OCI-LY7 (cell line): ENCODE data around the gene ATG4B. TPM values are rescaled to one million over a fixed set of nuclear protein-coding genes. Genes with fewer than 3 reads are reported as not detected.

Experiments used
- BruUV-seq: library from RNA; stranded (reverse); fragments of 400-500 nt; replicated peaks from 2 replicates; lab custom pipeline; 2021; lab: Mats Ljungman, UMichigan
- CTCF ChIA-PET: fragments of 300-600 bp; sonication (Branson Sonifier 250); formaldehyde crosslinking; loops from one replicate; lab custom pipeline; 2022; ENCODE audit warnings: antibody characterized with exemption; ENCODE audit not compliant: unreplicated experiment; lab: Charles Lee
- POLR2A ChIA-PET: fragments of 300-600 bp; sonication (Branson Sonifier 250); formaldehyde crosslinking; loops from one replicate; lab custom pipeline; 2022; ENCODE audit warnings: antibody characterized with exemption; lab: Charles Lee
- DNase-seq: peaks from one replicate; pipeline ENCODE4 v3.0.0-alpha.2; 2015; ENCODE audit warnings: low spot score
- H2AFZ ChIP-seq: fragments of 200-600 bp; sonication (generic), shearing (Covaris generic); 2 replicates; pipeline ENCODE4 v1.6.1; 2014; ENCODE audit warnings: mild to moderate bottlenecking, antibody characterized with exemption, low read length, moderate library complexity
- H3K27ac ChIP-seq: fragments of 200-600 bp; sonication (generic); 2 replicates; pipeline ENCODE4 v1.5.1; 2014; ENCODE audit warnings: mixed run types, low read depth, mild to moderate bottlenecking, moderate library complexity, low read length, inconsistent platforms; ENCODE audit not compliant: poor library complexity, severe bottlenecking
- H3K36me3 ChIP-seq: fragments of 200-600 bp; sonication (generic); 2 replicates; pipeline ENCODE4 v1.6.1; 2014; ENCODE audit warnings: mild to moderate bottlenecking, antibody characterized with exemption, low read length, moderate library complexity, mixed read lengths; ENCODE audit not compliant: insufficient read depth
- H3K4me1 ChIP-seq: fragments of 200-600 bp; sonication (generic); 2 replicates; pipeline ENCODE4 v1.5.1; 2014; ENCODE audit warnings: mild to moderate bottlenecking, low read length; ENCODE audit not compliant: insufficient read depth, poor library complexity, severe bottlenecking
- H3K4me2 ChIP-seq: fragments of 200-600 bp; sonication (generic); 2 replicates; pipeline ENCODE4 v1.6.1; 2014; ENCODE audit warnings: mild to moderate bottlenecking, low read length
- H3K4me3 ChIP-seq: fragments of 200-600 bp; sonication (generic); 2 replicates; pipeline ENCODE4 v1.5.1; 2014; ENCODE audit warnings: mild to moderate bottlenecking, low read depth, low read length; ENCODE audit not compliant: poor library complexity, severe bottlenecking
- H3K79me2 ChIP-seq: fragments of 200-600 bp; sonication (generic); 2 replicates; pipeline ENCODE4 v1.6.1; 2016; ENCODE audit warnings: low read depth, mild to moderate bottlenecking, low read length, moderate library complexity, mixed read lengths; ENCODE audit not compliant: insufficient read depth
- H3K9me2 ChIP-seq: fragments of 200-600 bp; sonication (generic); 2 replicates; pipeline ENCODE4 v1.6.1; 2016; ENCODE audit warnings: mild to moderate bottlenecking, low read length, mixed read lengths; ENCODE audit not compliant: insufficient read depth
- H3K9me3 ChIP-seq: fragments of 200-600 bp; sonication (generic); 2 replicates; pipeline ENCODE4 v1.6.1; 2014; ENCODE audit warnings: mild to moderate bottlenecking, mixed run types, low read length, mixed read lengths
- H4K20me1 ChIP-seq: fragments of 200-600 bp; sonication (generic); 2 replicates; pipeline ENCODE4 v1.6.1; 2014; ENCODE audit warnings: mild to moderate bottlenecking, antibody characterized with exemption, low read length, moderate library complexity, mixed read lengths; ENCODE audit not compliant: insufficient read depth
- EZH2phosphoT487 ChIP-seq: fragments of 200-600 bp; sonication (generic); IDR thresholded peaks from 2 replicates; pipeline ENCODE4 v1.6.1; 2018; ENCODE audit warnings: low read depth, borderline replicate concordance, mild to moderate bottlenecking, mixed run types, antibody characterized with exemption, low read length, moderate library complexity, mixed read lengths
- intact Hi-C: fragments of 100-400 bp; cut with micrococcal nuclease; formaldehyde crosslinking; loops from one replicate; pipeline ENCODE4 v1.10.0; 2022; ENCODE audit not compliant: unreplicated experiment
- total RNA-seq, 2 experiments: library from RNA; depleted of rRNA in 1 of 2; stranded (reverse); fragments of >200 nt in 1 of 2; shearing (Covaris generic) in 1 of 2; gene quantifications; 2 replicates each; pipeline ENCODE4 v1.2.3, GENCODE V29; 2014 to 2022
- TF ChIP-seq, protein P1 (sequence below): fragments of 200-600 bp; sonication (generic); conservative IDR thresholded peaks from 2 replicates; pipeline ENCODE4 v1.5.1; 2014; ENCODE audit warnings: mild to moderate bottlenecking, antibody characterized with exemption, low read length, moderate library complexity, mixed read lengths

Gene ATG4B
- total RNA-seq, 2 experiments from 2014 or later, result 72.4 to 133 TPM

GRCh38 chr2:241645915-241646645 is 8.6 kb downstream of the ATG4B start:
- H4K20me1 ChIP-seq, result peaks cover 12% of the 10 kb centered on the region; the same call in 1 of the 2 replicates
- no peak overlapping the region for H3K4me3 ChIP-seq
- H3K4me1 ChIP-seq, result peaks cover 7% of the 10 kb centered on the region
- DNase-seq, result no peak
- no peak overlapping the region for H2AFZ ChIP-seq
- H3K79me2 ChIP-seq, result peaks cover 77% of the 10 kb centered on the region
- no peaks in the 10 kb centered on the region for H3K9me3 ChIP-seq
- CTCF ChIA-PET, result no interaction called here
- TF ChIP-seq, protein P1, sequence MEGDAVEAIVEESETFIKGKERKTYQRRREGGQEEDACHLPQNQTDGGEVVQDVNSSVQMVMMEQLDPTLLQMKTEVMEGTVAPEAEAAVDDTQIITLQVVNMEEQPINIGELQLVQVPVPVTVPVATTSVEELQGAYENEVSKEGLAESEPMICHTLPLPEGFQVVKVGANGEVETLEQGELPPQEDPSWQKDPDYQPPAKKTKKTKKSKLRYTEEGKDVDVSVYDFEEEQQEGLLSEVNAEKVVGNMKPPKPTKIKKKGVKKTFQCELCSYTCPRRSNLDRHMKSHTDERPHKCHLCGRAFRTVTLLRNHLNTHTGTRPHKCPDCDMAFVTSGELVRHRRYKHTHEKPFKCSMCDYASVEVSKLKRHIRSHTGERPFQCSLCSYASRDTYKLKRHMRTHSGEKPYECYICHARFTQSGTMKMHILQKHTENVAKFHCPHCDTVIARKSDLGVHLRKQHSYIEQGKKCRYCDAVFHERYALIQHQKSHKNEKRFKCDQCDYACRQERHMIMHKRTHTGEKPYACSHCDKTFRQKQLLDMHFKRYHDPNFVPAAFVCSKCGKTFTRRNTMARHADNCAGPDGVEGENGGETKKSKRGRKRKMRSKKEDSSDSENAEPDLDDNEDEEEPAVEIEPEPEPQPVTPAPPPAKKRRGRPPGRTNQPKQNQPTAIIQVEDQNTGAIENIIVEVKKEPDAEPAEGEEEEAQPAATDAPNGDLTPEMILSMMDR, result no peak
- TF ChIP-seq EZH2phosphoT487, result no peak
- POLR2A ChIA-PET, result interaction anchor here (0.7 kb wide), 1 partner anchor 8 kb away, joined by 8 read pairs; no protein-coding TSS in a partner anchor
- no peaks in the 10 kb centered on the region for H3K9me2 ChIP-seq
- no peak overlapping the region for H3K27ac ChIP-seq
- intact Hi-C loops, result no loop called here
- peaks cover 36% of the 10 kb centered on the region for H3K36me3 ChIP-seq
- BruUV-seq, result no TSS peak
- H3K4me2 ChIP-seq, result no peak overlapping the region

DNA sequence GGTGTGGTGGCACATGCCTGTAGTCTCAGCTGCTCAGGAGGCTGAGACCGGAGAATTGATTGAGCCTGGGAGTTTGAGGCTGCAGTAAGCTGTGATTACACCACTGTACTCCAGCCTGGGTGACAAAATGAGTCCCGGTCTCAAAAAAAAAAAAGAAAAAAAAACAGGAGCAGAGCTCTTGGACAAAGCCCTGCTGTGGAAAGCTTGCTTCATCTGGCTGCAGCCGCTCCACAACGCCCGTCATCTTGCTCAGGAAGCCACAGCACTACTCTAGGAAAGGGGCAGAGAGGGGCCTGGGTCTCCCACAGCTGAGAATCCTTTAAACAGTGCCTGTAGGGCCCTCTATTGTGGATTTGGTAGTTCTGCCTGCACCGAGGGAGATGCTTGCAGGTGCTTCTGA is 11.0 kb downstream of the ATG4B start:
- Histone ChIP-seq H3K27ac (no peak overlapping the region), H4K20me1 (peaks cover 8% of the 10 kb centered on the region; the same call in 1 of the 2 replicates), H3K4me1 (no peaks in the 10 kb centered on the region), H3K79me2 (peaks cover 55% of the 10 kb centered on the region), H3K9me3 (no peaks in the 10 kb centered on the region), H2AFZ (no peak overlapping the region), H3K36me3 (peaks cover 51% of the 10 kb centered on the region), H3K9me2 (no peaks in the 10 kb centered on the region), H3K4me3 (no peak overlapping the region), H3K4me2 (no peak overlapping the region)
- ChIA-PET POLR2A (no interaction called here), CTCF (interaction anchor here (0.7 kb wide), 1 partner anchor 10 kb away, joined by 3 read pairs; no protein-coding TSS in a partner anchor)
- no TSS peak for BruUV-seq
- TF ChIP-seq, protein P1, result no peak
- no peak for TF ChIP-seq EZH2phosphoT487
- intact Hi-C loops, result no loop called here
- no peak for DNase-seq

GRCh38 chr2:241649404-241649803 is 11.9 kb downstream of the ATG4B start:
- no peaks in the 10 kb centered on the region for H3K9me3 ChIP-seq
- H2AFZ ChIP-seq, result no peak overlapping the region
- ChIA-PET POLR2A (no interaction called here), CTCF (no interaction called here)
- intact Hi-C loops, result no loop called here
- H3K9me2 ChIP-seq, result no peaks in the 10 kb centered on the region
- DNase-seq, result no peak
- no peak overlapping the region for H3K4me3 ChIP-seq
- H3K4me1 ChIP-seq, result no peaks in the 10 kb centered on the region
- peaks cover 8% of the 10 kb centered on the region; the same call in 1 of the 2 replicates for H4K20me1 ChIP-seq
- peaks cover 56% of the 10 kb centered on the region for H3K36me3 ChIP-seq
- no peak overlapping the region for H3K4me2 ChIP-seq
- H3K27ac ChIP-seq, result no peak overlapping the region
- peaks cover 46% of the 10 kb centered on the region for H3K79me2 ChIP-seq
- no TSS peak for BruUV-seq
- TF ChIP-seq, protein P1, result no peak
